ENCODE measurements around the gene NSD1. TPM values are rescaled to one million over a fixed set of nuclear protein-coding genes. Genes with fewer than 3 reads are reported as not detected.

Gene NSD1
- total and polyA plus RNA-seq, 2 of the 8 experiments (the other 6 are each of a cell fraction or from before 2014, with no cell fraction given): 22.8 to 168 TPM

- no peak overlapping the region for H4K91ac ChIP-seq (replicated peaks; ENCODE audit: insufficient read length, low read length)
- DNase-seq (ENCODE audit: low read depth in 1 of 2, low spot score in 2 of 2) (no peak), FAIRE-seq (no peak)
- peaks cover 9% of the 10 kb centered on the region for H3K79me1 ChIP-seq (ENCODE audit: low read depth, low read length)
- H2BK12ac ChIP-seq (ENCODE audit: low read depth, low read length): no peak overlapping the region
- H3K4me1 ChIP-seq (replicated peaks in 1 of 4; ENCODE audit: control insufficient read depth in 3 of 4, insufficient read depth in 4 of 4, low read length in 3 of 4): peaks cover 0 to 5% (median 3%) of the 10 kb centered on the region in 4 experiments; a peak in 4 of 7 replicates
- no peak overlapping the region for H2AK5ac ChIP-seq (ENCODE audit: low read depth, low read length)
- H2AFZ ChIP-seq (ENCODE audit: low read length): no peak overlapping the region
- no peak overlapping the region for H3K56ac ChIP-seq (replicated peaks; ENCODE audit: insufficient read length, low read depth, low read length)
- no peak overlapping the region for H4K5ac ChIP-seq (ENCODE audit: insufficient read length, low read depth, low read length)
- H3K4me3 ChIP-seq (ENCODE audit: extremely low read depth in 1 of 4, insufficient read depth in 2 of 4, low read depth in 3 of 4, low read length in 4 of 4): no peak overlapping the region
- no peak overlapping the region for H3K14ac ChIP-seq (ENCODE audit: insufficient read length)
- H2BK120ac ChIP-seq (replicated peaks; ENCODE audit: low read depth, low read length): no peak overlapping the region
- no peak overlapping the region; a peak in 1 of 4 replicates for H3K4me2 ChIP-seq (ENCODE audit: insufficient read depth in 1 of 2, low read depth in 2 of 2, low read length in 2 of 2)
- H3K4ac ChIP-seq (replicated peaks; ENCODE audit: insufficient read length, low read depth, low read length): no peak overlapping the region
- H3K23ac ChIP-seq (ENCODE audit: insufficient read length): no peak overlapping the region
- peak overlapping the region; percentile 68; the same call in 1 of the 2 replicates for H4K8ac ChIP-seq (ENCODE audit: extremely low read depth, insufficient read depth, low read length)
- H3K23me2 ChIP-seq (ENCODE audit: low read depth, low read length): no peaks in the 10 kb centered on the region
- peak overlapping the region; percentile 60 for H2BK5ac ChIP-seq (ENCODE audit: low read depth, low read length)
- H3K18ac ChIP-seq (ENCODE audit: extremely low read depth, low read length): no peak overlapping the region; the same call in 1 of the 2 replicates
- no peak overlapping the region for H2BK20ac ChIP-seq (ENCODE audit: low read length)
- H3K27me3 ChIP-seq (replicated peaks in 1 of 4; ENCODE audit: control insufficient read depth in 3 of 4, extremely low read depth in 1 of 4, insufficient read depth in 3 of 4, low read length in 3 of 4): no peaks in the 10 kb centered on the region
- peaks cover 3 to 14% of the 10 kb centered on the region in 2 experiments; a peak in 2 of 4 replicates for H3K79me2 ChIP-seq (ENCODE audit: control insufficient read depth in 1 of 2, insufficient read depth in 2 of 2, low read length in 2 of 2)
- no peak overlapping the region for H3K9ac ChIP-seq (replicated peaks in 1 of 4; ENCODE audit: extremely low read depth in 1 of 4, low read depth in 3 of 4, low read length in 3 of 4)
- H3K36me3 ChIP-seq (ENCODE audit: control insufficient read depth in 2 of 4, insufficient read depth in 4 of 4, low read length in 3 of 4): peaks cover 22 to 33% (median 30%) of the 10 kb centered on the region in 4 experiments
- peaks cover 0 to 15% of the 10 kb centered on the region in 2 experiments for H4K20me1 ChIP-seq (replicated peaks in 1 of 2; ENCODE audit: control insufficient read depth in 1 of 2, insufficient read depth in 2 of 2, low read length in 2 of 2)
- ChIA-PET CTCF (ENCODE audit: partially characterized antibody) (interaction anchor here (0.7 to 10.3 kb wide), 12 partner anchors 9 to 90 kb away, joined by 3 to 100 read pairs (median 6); partner anchors contain the start of gene LMAN2), POLR2A (ENCODE audit: partially characterized antibody) (interaction anchor here (0.6 to 2.0 kb wide), 7 partner anchors 9 to 1283 kb away, joined by 3 to 7 read pairs (median 5); partner anchors contain the start of gene LMAN2)
- H3K9me3 ChIP-seq (ENCODE audit: insufficient read depth in 2 of 2, low read depth in 1 of 2, low read length in 1 of 2): no peaks in the 10 kb centered on the region
- peak overlapping the region; percentile 64; the same call in 1 of the 2 replicates for H3K27ac ChIP-seq (ENCODE audit: low read depth, low read length)
- 90% methylated on average over 36 of the region's 36 CpGs; no CpG with 5 or more reads in 1 of the 2 experiments for WGBS, 2 experiments (ENCODE audit: extremely low coverage in 1 of 2, insufficient coverage in 1 of 2, insufficient read length in 1 of 2, insufficient replicate concordance in 2 of 2, low coverage in 1 of 2, low lambda C conversion rate in 2 of 2, missing lambda C conversion rate in 1 of 2)
- no peak overlapping the region for H2BK15ac ChIP-seq (ENCODE audit: low read length)
- TF ChIP-seq CEBPB (IDR thresholded peaks at IDR 0.05; ENCODE audit: low read depth, low read length): no peak
- TF ChIP-seq SP1 (IDR thresholded peaks at IDR 0.05; ENCODE audit: low read depth, low read length): no peak
- TF ChIP-seq CTCF (IDR thresholded peaks at IDR 0.05; ENCODE audit: control extremely low read depth in 1 of 3, insufficient read depth in 1 of 3, low read depth in 1 of 3, low read length in 3 of 3): no peak
- no peak for TF ChIP-seq YY1 (IDR thresholded peaks at IDR 0.05; ENCODE audit: low read depth, low read length)
- no peak for TF ChIP-seq GTF2F1 (IDR thresholded peaks at IDR 0.05; ENCODE audit: borderline replicate concordance, low read depth, low read length)
- TF ChIP-seq NRF1 (IDR thresholded peaks at IDR 0.05; ENCODE audit: low read depth, low read length): no peak
- no peak for TF ChIP-seq CBX5 (IDR thresholded peaks at IDR 0.05; ENCODE audit: low read depth, low read length)
- no peak for TF ChIP-seq RXRA (IDR thresholded peaks at IDR 0.05; ENCODE audit: insufficient read depth, low read depth, low read length)
- no peak for TF ChIP-seq SP2 (IDR thresholded peaks at IDR 0.05; ENCODE audit: low read length)
Observed at GRCh38 chr5:177336603-177337494, 203.3 kb downstream of the NSD1 start.
